ENCODE data around the gene DKK3. TPM values are rescaled to one million over a fixed set of nuclear protein-coding genes. Genes with fewer than 3 reads are reported as not detected.
A peak's percentile ranks its signal among the peaks of the same experiment; 100 is the strongest.

Gene DKK3
- total RNA-seq, 1 experiment from 2014 or later = 156 TPM

GRCh38 chr11:12056119-12056518, 47.7 kb upstream of the DKK3 start:
- peaks cover 19% of the 10 kb centered on the region for H3K9me3 Mint-ChIP-seq (ENCODE audit: unreplicated experiment)
- CTCF ChIA-PET = interaction anchor here (1.7 kb wide), 1 partner anchor 179 kb away, joined by 5 read pairs; no protein-coding TSS in a partner anchor

GRCh38 chr11:12053606-12054361, 45.4 kb upstream of the DKK3 start:
- DNase-seq = no peak
- Mint-ChIP-seq H3K27ac (ENCODE audit: unreplicated experiment) (peak overlapping the region; percentile 49), H3K36me3 (ENCODE audit: insufficient read depth, unreplicated experiment) (no peaks in the 10 kb centered on the region), H3K4me3 (ENCODE audit: unreplicated experiment) (no peak overlapping the region), H3K9me3 (ENCODE audit: unreplicated experiment) (peaks cover 19% of the 10 kb centered on the region), H3K4me1 (ENCODE audit: low read depth, unreplicated experiment) (peaks cover 29% of the 10 kb centered on the region), H3K27me3 (ENCODE audit: insufficient read depth, unreplicated experiment) (no peaks in the 10 kb centered on the region)
- CTCF ChIA-PET = interaction anchor here (0.6 to 2.1 kb wide), 14 partner anchors 10 to 235 kb away, joined by 3 to 12 read pairs (median 4); no protein-coding TSS in a partner anchor
- Histone ChIP-seq H3K27me3 (replicated peaks; ENCODE audit: control insufficient read depth, insufficient read depth, low read length) (no peaks in the 10 kb centered on the region), H3K4me3 (ENCODE audit: low read depth, low read length) (no peak overlapping the region), H3K36me3 (ENCODE audit: control insufficient read depth, insufficient read depth, low read length) (no peaks in the 10 kb centered on the region), H3K4me1 (peaks cover 8% of the 10 kb centered on the region; the same call in 1 of the 2 replicates), H3K9me3 (no peaks in the 10 kb centered on the region)
- no TSS peak for BruUV-seq (replicated peaks)
- TF ChIP-seq, protein P1, sequence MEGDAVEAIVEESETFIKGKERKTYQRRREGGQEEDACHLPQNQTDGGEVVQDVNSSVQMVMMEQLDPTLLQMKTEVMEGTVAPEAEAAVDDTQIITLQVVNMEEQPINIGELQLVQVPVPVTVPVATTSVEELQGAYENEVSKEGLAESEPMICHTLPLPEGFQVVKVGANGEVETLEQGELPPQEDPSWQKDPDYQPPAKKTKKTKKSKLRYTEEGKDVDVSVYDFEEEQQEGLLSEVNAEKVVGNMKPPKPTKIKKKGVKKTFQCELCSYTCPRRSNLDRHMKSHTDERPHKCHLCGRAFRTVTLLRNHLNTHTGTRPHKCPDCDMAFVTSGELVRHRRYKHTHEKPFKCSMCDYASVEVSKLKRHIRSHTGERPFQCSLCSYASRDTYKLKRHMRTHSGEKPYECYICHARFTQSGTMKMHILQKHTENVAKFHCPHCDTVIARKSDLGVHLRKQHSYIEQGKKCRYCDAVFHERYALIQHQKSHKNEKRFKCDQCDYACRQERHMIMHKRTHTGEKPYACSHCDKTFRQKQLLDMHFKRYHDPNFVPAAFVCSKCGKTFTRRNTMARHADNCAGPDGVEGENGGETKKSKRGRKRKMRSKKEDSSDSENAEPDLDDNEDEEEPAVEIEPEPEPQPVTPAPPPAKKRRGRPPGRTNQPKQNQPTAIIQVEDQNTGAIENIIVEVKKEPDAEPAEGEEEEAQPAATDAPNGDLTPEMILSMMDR (IDR thresholded peaks at IDR 0.05; ENCODE audit: insufficient read depth in 1 of 2, low read depth in 1 of 2, low read length in 1 of 2, severe bottlenecking in 1 of 2, unreplicated experiment in 1 of 2) = no peak
- POLR2A ChIA-PET = no interaction called here
- intact Hi-C loops (cut with micrococcal nuclease; ENCODE audit: unreplicated experiment) = loop anchor here (2.0 kb wide), 1 partner anchor 13 kb away; no protein-coding TSS in a partner anchor

More at GRCh38 chr11:12056119-12056518, 47.7 kb upstream of the DKK3 start:
- POLR2A ChIA-PET = no interaction called here
- H3K4me3 ChIP-seq (ENCODE audit: low read depth, low read length) = no peak overlapping the region
- no peaks in the 10 kb centered on the region for H3K9me3 ChIP-seq
- H3K36me3 ChIP-seq (ENCODE audit: control insufficient read depth, insufficient read depth, low read length) = no peaks in the 10 kb centered on the region
- intact Hi-C loops (cut with micrococcal nuclease; ENCODE audit: unreplicated experiment) = no loop called here
- H3K27ac Mint-ChIP-seq (ENCODE audit: unreplicated experiment) = no peak overlapping the region
- DNase-seq = no peak
- no peaks in the 10 kb centered on the region for H3K27me3 ChIP-seq (replicated peaks; ENCODE audit: control insufficient read depth, insufficient read depth, low read length)
- H3K4me1 ChIP-seq = no peaks in the 10 kb centered on the region; the same call in 1 of the 2 replicates
- peaks cover 29% of the 10 kb centered on the region for H3K4me1 Mint-ChIP-seq (ENCODE audit: low read depth, unreplicated experiment)
- H3K4me3 Mint-ChIP-seq (ENCODE audit: unreplicated experiment) = no peak overlapping the region
- TF ChIP-seq, protein P1 (IDR thresholded peaks at IDR 0.05; ENCODE audit: insufficient read depth in 1 of 2, low read depth in 1 of 2, low read length in 1 of 2, severe bottlenecking in 1 of 2, unreplicated experiment in 1 of 2) = no peak
- H3K27me3 Mint-ChIP-seq (ENCODE audit: insufficient read depth, unreplicated experiment) = no peaks in the 10 kb centered on the region
- H3K36me3 Mint-ChIP-seq (ENCODE audit: insufficient read depth, unreplicated experiment) = no peaks in the 10 kb centered on the region
- no TSS peak for BruUV-seq (replicated peaks)

DNA sequence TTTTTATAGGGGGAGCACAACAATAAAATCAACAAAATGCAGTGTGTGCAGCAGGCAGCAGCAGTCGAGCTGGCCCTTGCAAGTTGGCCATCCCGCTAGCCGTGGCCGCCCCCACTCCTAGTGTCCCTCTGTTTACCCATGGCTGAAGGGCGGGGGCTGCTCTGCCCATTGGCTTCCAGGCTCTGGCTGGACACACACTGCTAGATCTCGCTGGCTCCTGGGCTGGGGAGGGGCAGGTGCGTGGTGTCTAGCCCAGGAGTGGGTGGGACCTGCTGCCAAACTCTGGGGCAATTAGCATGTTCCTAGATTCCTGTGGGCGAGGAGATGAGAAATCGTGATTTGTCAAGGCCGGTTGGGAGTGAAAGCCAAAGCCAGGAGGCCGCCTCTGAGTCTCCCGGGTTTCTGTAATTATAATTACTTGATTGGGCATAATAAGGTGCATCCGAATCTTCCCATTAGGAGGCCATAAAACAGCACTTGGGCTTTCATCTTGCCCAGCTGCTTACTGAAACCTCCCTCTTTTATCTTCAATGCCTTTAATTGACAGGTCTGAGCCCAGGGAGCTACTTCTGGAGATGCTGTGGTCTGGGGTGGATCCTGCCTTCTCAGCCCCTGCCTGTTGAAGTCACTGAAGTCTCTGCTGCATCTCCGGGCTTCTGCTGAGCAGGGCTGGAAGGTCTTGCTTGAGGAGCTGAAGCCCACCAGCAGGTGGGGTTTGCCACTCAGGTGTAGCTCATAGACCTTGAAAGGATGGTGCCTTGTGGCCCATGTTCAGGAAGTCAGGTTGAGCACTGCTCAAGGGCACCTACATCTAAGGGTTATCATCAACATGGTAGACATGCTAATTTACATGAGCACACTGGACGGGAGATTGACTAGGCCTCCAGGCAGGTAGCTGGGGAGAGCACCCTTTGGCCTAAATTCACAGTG, 44.5 kb upstream of the DKK3 start:
- peaks cover 14% of the 10 kb centered on the region for H3K4me1 ChIP-seq
- no peaks in the 10 kb centered on the region for H3K36me3 Mint-ChIP-seq (ENCODE audit: insufficient read depth, unreplicated experiment)
- H3K36me3 ChIP-seq (ENCODE audit: control insufficient read depth, insufficient read depth, low read length) = no peaks in the 10 kb centered on the region
- DNase-seq = peak; percentile 49 to 66
- no TSS peak for BruUV-seq (replicated peaks)
- H3K4me3 Mint-ChIP-seq (ENCODE audit: unreplicated experiment) = no peak overlapping the region
- no peaks in the 10 kb centered on the region for H3K27me3 ChIP-seq (replicated peaks; ENCODE audit: control insufficient read depth, insufficient read depth, low read length)
- peaks cover 19% of the 10 kb centered on the region for H3K9me3 Mint-ChIP-seq (ENCODE audit: unreplicated experiment)
- CTCF ChIA-PET = interaction anchor here (0.5 to 2.1 kb wide), 17 partner anchors 9 to 235 kb away, joined by 3 to 12 read pairs (median 4); no protein-coding TSS in a partner anchor
- H3K27me3 Mint-ChIP-seq (ENCODE audit: insufficient read depth, unreplicated experiment) = no peaks in the 10 kb centered on the region
- H3K4me3 ChIP-seq (ENCODE audit: low read depth, low read length) = no peak overlapping the region
- POLR2A ChIA-PET = no interaction called here
- intact Hi-C loops (cut with micrococcal nuclease; ENCODE audit: unreplicated experiment) = loop anchor here (2.0 kb wide), 1 partner anchor 14 kb away; no protein-coding TSS in a partner anchor
- peak overlapping the region; percentile 49 for H3K27ac Mint-ChIP-seq (ENCODE audit: unreplicated experiment)
- H3K9me3 ChIP-seq = no peaks in the 10 kb centered on the region
- TF ChIP-seq, protein P1 (IDR thresholded peaks at IDR 0.05; ENCODE audit: insufficient read depth in 1 of 2, low read depth in 1 of 2, low read length in 1 of 2, severe bottlenecking in 1 of 2, unreplicated experiment in 1 of 2) = peak in 1 of 2 experiments; percentile 31
- H3K4me1 Mint-ChIP-seq (ENCODE audit: low read depth, unreplicated experiment) = peaks cover 34% of the 10 kb centered on the region
